Measurements from ENCODE around the gene HSPA12B.

DNA sequence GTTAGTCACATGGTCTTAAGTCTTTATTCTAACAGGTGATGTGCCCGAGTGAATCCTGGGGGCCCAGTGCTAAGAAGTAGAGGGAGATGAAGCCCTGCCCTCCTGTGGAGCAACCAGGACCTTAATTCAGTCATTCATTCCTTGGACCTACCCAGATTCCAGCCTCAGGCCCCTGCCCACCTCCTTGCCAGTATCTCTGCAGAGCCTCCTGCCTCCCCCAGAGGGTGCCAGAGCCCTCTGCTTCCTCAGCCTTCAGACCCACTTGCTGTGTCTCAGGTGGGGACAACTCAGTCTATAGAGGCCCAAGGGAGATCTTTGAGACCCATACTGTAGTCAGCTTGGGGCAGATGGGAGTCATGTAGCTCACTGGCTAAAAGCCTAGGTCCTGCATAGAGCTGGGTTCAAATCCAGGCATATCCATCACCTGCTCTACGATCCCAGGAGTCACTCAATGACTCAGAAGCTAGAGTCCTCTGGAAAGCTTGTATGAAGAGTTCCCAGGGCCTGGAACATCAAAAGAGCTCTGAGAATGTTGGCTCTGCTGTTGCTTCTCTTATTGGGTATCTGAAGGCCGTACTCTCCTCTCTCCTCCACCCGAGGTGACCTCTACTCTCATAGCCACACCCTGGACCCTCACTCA, 16.2 kb upstream of the HSPA12B start:
- TF ChIP-seq, protein P1, sequence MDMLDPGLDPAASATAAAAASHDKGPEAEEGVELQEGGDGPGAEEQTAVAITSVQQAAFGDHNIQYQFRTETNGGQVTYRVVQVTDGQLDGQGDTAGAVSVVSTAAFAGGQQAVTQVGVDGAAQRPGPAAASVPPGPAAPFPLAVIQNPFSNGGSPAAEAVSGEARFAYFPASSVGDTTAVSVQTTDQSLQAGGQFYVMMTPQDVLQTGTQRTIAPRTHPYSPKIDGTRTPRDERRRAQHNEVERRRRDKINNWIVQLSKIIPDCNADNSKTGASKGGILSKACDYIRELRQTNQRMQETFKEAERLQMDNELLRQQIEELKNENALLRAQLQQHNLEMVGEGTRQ (CRISPR knock-in tag; IDR thresholded peaks at IDR 0.05) = no peak
- no peak for TF ChIP-seq RFX5 (IDR thresholded peaks at IDR 0.05; ENCODE audit: low read depth, low read length)
- TF ChIP-seq, protein P2, sequence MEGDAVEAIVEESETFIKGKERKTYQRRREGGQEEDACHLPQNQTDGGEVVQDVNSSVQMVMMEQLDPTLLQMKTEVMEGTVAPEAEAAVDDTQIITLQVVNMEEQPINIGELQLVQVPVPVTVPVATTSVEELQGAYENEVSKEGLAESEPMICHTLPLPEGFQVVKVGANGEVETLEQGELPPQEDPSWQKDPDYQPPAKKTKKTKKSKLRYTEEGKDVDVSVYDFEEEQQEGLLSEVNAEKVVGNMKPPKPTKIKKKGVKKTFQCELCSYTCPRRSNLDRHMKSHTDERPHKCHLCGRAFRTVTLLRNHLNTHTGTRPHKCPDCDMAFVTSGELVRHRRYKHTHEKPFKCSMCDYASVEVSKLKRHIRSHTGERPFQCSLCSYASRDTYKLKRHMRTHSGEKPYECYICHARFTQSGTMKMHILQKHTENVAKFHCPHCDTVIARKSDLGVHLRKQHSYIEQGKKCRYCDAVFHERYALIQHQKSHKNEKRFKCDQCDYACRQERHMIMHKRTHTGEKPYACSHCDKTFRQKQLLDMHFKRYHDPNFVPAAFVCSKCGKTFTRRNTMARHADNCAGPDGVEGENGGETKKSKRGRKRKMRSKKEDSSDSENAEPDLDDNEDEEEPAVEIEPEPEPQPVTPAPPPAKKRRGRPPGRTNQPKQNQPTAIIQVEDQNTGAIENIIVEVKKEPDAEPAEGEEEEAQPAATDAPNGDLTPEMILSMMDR (IDR thresholded peaks at IDR 0.05 in 2 of 3, conservative IDR thresholded peaks at IDR 0.05 in 1 of 3; ENCODE audit: insufficient read depth in 2 of 3, low read depth in 1 of 3, low read length in 3 of 3) = peak; percentile 78 to 83 (median 80)

All from K562 (cell line).